OCI-LY7 (cell line): ENCODE data around the gene SEC14L2. TPM values are rescaled to one million over a fixed set of nuclear protein-coding genes. Genes with fewer than 3 reads are reported as not detected.

Experiments used
- BruUV-seq: library from RNA; stranded (reverse); fragments of 400-500 nt; replicated peaks from 2 replicates; lab custom pipeline; 2021; lab: Mats Ljungman, UMichigan
- CTCF ChIA-PET: fragments of 300-600 bp; sonication (Branson Sonifier 250); formaldehyde crosslinking; loops from one replicate; lab custom pipeline; 2022; ENCODE audit warnings: antibody characterized with exemption; ENCODE audit not compliant: unreplicated experiment; lab: Charles Lee
- POLR2A ChIA-PET: fragments of 300-600 bp; sonication (Branson Sonifier 250); formaldehyde crosslinking; loops from one replicate; lab custom pipeline; 2022; ENCODE audit warnings: antibody characterized with exemption; lab: Charles Lee
- DNase-seq: peaks from one replicate; pipeline ENCODE4 v3.0.0-alpha.2; 2015; ENCODE audit warnings: low spot score
- H2AFZ ChIP-seq: fragments of 200-600 bp; sonication (generic), shearing (Covaris generic); 2 replicates; pipeline ENCODE4 v1.6.1; 2014; ENCODE audit warnings: mild to moderate bottlenecking, antibody characterized with exemption, low read length, moderate library complexity
- H3K27ac ChIP-seq: fragments of 200-600 bp; sonication (generic); 2 replicates; pipeline ENCODE4 v1.5.1; 2014; ENCODE audit warnings: mixed run types, low read depth, mild to moderate bottlenecking, moderate library complexity, low read length, inconsistent platforms; ENCODE audit not compliant: poor library complexity, severe bottlenecking
- H3K36me3 ChIP-seq: fragments of 200-600 bp; sonication (generic); 2 replicates; pipeline ENCODE4 v1.6.1; 2014; ENCODE audit warnings: mild to moderate bottlenecking, antibody characterized with exemption, low read length, moderate library complexity, mixed read lengths; ENCODE audit not compliant: insufficient read depth
- H3K4me1 ChIP-seq: fragments of 200-600 bp; sonication (generic); 2 replicates; pipeline ENCODE4 v1.5.1; 2014; ENCODE audit warnings: mild to moderate bottlenecking, low read length; ENCODE audit not compliant: insufficient read depth, poor library complexity, severe bottlenecking
- H3K4me2 ChIP-seq: fragments of 200-600 bp; sonication (generic); 2 replicates; pipeline ENCODE4 v1.6.1; 2014; ENCODE audit warnings: mild to moderate bottlenecking, low read length
- H3K4me3 ChIP-seq: fragments of 200-600 bp; sonication (generic); 2 replicates; pipeline ENCODE4 v1.5.1; 2014; ENCODE audit warnings: mild to moderate bottlenecking, low read depth, low read length; ENCODE audit not compliant: poor library complexity, severe bottlenecking
- H3K79me2 ChIP-seq: fragments of 200-600 bp; sonication (generic); 2 replicates; pipeline ENCODE4 v1.6.1; 2016; ENCODE audit warnings: low read depth, mild to moderate bottlenecking, low read length, moderate library complexity, mixed read lengths; ENCODE audit not compliant: insufficient read depth
- H3K9me2 ChIP-seq: fragments of 200-600 bp; sonication (generic); 2 replicates; pipeline ENCODE4 v1.6.1; 2016; ENCODE audit warnings: mild to moderate bottlenecking, low read length, mixed read lengths; ENCODE audit not compliant: insufficient read depth
- H3K9me3 ChIP-seq: fragments of 200-600 bp; sonication (generic); 2 replicates; pipeline ENCODE4 v1.6.1; 2014; ENCODE audit warnings: mild to moderate bottlenecking, mixed run types, low read length, mixed read lengths
- H4K20me1 ChIP-seq: fragments of 200-600 bp; sonication (generic); 2 replicates; pipeline ENCODE4 v1.6.1; 2014; ENCODE audit warnings: mild to moderate bottlenecking, antibody characterized with exemption, low read length, moderate library complexity, mixed read lengths; ENCODE audit not compliant: insufficient read depth
- EZH2phosphoT487 ChIP-seq: fragments of 200-600 bp; sonication (generic); IDR thresholded peaks from 2 replicates; pipeline ENCODE4 v1.6.1; 2018; ENCODE audit warnings: low read depth, borderline replicate concordance, mild to moderate bottlenecking, mixed run types, antibody characterized with exemption, low read length, moderate library complexity, mixed read lengths
- intact Hi-C: fragments of 100-400 bp; cut with micrococcal nuclease; formaldehyde crosslinking; loops from one replicate; pipeline ENCODE4 v1.10.0; 2022; ENCODE audit not compliant: unreplicated experiment
- total RNA-seq, 2 experiments: library from RNA; depleted of rRNA in 1 of 2; stranded (reverse); fragments of >200 nt in 1 of 2; shearing (Covaris generic) in 1 of 2; gene quantifications; 2 replicates each; pipeline ENCODE4 v1.2.3, GENCODE V29; 2014 to 2022
- TF ChIP-seq, protein P1 (sequence below): fragments of 200-600 bp; sonication (generic); conservative IDR thresholded peaks from 2 replicates; pipeline ENCODE4 v1.5.1; 2014; ENCODE audit warnings: mild to moderate bottlenecking, antibody characterized with exemption, low read length, moderate library complexity, mixed read lengths

SEC14L2 gene
- total RNA-seq, 2 experiments from 2014 or later = 0.11 to 0.22 TPM

DNA sequence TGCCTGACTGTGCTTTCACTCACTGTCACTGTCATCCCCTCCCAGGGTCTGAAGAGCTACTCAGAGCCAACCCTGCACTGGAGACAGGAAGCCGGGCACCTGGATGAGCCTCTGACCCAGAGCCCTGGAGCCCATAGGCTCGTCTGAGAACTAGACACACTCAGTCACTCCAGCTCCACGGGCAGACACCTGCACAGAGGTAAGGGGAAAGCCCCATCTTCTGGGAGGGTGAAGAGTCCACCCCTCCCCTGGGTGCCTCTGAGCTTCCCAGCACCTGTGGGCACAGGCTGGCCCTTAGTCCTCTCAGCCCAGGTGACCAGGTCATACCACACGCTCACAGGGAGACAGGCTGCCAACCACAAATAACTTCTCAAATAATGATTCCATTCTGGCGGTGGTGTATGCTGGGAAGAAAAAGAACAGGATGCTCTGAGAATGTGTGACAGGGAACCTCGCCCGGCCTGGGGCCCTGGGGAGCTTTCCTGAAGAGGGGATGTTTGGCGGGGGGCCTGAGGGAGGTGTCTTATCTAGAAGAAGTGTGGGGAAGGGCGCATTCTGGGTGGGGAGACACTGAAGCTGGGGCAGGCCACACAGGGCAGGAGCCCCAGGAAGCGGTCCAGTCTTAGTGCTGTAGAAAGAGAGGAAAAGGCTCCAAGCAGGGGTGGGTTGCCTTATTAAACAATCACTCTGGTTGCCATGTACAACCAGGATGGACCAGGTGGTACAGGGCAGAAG, 34.7 kb upstream of the SEC14L2 start:
- no TSS peak for BruUV-seq

DNA sequence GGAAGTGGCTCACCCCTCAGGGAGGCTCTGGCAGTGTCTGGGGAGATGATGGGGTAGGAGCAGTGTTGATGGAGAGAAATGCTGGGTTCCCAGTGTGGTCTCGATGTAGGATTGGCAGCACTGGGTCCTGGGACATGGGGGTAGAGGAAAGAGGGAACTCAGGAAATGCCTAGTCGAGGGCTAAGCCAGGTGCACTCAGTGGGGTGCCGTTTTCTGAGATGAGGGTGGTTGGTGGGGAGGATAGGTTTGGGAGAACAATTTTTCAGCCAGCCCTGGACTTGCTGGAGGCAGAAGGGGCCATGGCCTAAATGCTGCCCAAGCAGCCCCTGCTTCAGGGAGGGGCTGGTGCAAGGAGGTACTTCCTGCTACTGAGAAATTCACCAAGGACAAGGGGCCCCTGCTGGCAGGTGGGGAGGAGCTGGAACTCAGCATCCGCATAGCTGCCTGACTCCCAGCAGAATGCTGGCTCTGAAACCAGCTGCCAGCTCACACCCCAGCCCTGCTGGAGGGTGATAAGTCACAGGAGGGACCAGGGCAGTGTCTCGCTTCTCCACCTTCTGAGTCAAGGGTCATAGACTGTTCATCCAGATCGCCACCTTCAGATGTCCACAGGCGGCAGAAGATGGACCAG, 34.1 kb upstream of the SEC14L2 start:
- no peak overlapping the region for H2AFZ ChIP-seq
- H3K9me2 ChIP-seq = no peaks in the 10 kb centered on the region
- ChIA-PET POLR2A (no interaction called here), CTCF (no interaction called here)
- H4K20me1 ChIP-seq = no peaks in the 10 kb centered on the region
- BruUV-seq = no TSS peak
- H3K4me2 ChIP-seq = no peak overlapping the region
- no peaks in the 10 kb centered on the region for H3K9me3 ChIP-seq
- no peaks in the 10 kb centered on the region for H3K36me3 ChIP-seq
- H3K27ac ChIP-seq = no peak overlapping the region
- no peak overlapping the region for H3K4me3 ChIP-seq
- TF ChIP-seq EZH2phosphoT487 = no peak
- TF ChIP-seq, protein P1, sequence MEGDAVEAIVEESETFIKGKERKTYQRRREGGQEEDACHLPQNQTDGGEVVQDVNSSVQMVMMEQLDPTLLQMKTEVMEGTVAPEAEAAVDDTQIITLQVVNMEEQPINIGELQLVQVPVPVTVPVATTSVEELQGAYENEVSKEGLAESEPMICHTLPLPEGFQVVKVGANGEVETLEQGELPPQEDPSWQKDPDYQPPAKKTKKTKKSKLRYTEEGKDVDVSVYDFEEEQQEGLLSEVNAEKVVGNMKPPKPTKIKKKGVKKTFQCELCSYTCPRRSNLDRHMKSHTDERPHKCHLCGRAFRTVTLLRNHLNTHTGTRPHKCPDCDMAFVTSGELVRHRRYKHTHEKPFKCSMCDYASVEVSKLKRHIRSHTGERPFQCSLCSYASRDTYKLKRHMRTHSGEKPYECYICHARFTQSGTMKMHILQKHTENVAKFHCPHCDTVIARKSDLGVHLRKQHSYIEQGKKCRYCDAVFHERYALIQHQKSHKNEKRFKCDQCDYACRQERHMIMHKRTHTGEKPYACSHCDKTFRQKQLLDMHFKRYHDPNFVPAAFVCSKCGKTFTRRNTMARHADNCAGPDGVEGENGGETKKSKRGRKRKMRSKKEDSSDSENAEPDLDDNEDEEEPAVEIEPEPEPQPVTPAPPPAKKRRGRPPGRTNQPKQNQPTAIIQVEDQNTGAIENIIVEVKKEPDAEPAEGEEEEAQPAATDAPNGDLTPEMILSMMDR = no peak
- no peak for DNase-seq
- H3K4me1 ChIP-seq = peaks cover 8% of the 10 kb centered on the region
- no peaks in the 10 kb centered on the region for H3K79me2 ChIP-seq
- intact Hi-C loops = no loop called here

More for the DNA sequence above, 34.7 kb upstream of the SEC14L2 start:
- Histone ChIP-seq H3K4me2 (no peak overlapping the region), H3K4me3 (no peak overlapping the region), H3K9me2 (no peaks in the 10 kb centered on the region), H3K4me1 (peaks cover 11% of the 10 kb centered on the region), H3K9me3 (no peaks in the 10 kb centered on the region), H4K20me1 (no peaks in the 10 kb centered on the region), H2AFZ (no peak overlapping the region), H3K79me2 (no peaks in the 10 kb centered on the region), H3K27ac (no peak overlapping the region), H3K36me3 (no peaks in the 10 kb centered on the region)
- no peak for TF ChIP-seq EZH2phosphoT487
- TF ChIP-seq, protein P1 = no peak
- POLR2A ChIA-PET = no interaction called here
- DNase-seq = no peak
- CTCF ChIA-PET = no interaction called here
- intact Hi-C loops = no loop called here

DNA sequence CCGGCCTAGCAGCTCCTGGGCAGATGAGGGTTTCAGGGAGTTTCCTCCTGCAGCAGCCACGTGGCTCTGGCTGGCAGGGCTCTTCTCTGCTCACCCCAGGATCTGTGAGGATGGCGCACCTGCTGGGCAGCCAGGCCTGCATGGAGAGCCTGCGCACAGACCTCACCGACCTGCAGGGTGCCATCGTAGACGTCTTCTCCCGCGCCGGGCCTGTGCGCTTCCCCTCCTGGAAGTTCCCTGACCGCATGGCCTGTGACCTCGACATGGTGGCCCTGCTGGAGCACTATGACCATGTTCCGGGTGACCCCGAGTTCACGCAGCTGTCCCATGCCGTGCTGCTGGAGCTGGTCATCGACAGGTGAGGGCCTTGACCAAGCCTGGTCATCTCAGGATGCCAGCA, 30.9 kb upstream of the SEC14L2 start:
- intact Hi-C loops = no loop called here
- Histone ChIP-seq H3K9me3 (no peaks in the 10 kb centered on the region), H2AFZ (no peak overlapping the region), H3K4me1 (peaks cover 8% of the 10 kb centered on the region), H4K20me1 (no peaks in the 10 kb centered on the region), H3K27ac (no peak overlapping the region), H3K79me2 (no peaks in the 10 kb centered on the region), H3K4me2 (no peak overlapping the region), H3K4me3 (no peak overlapping the region), H3K36me3 (no peaks in the 10 kb centered on the region), H3K9me2 (no peaks in the 10 kb centered on the region)
- no TSS peak for BruUV-seq
- no peak for TF ChIP-seq EZH2phosphoT487
- TF ChIP-seq, protein P1 = no peak
- ChIA-PET POLR2A (no interaction called here), CTCF (no interaction called here)
- DNase-seq = no peak
